ENCODE results near the gene LETM1.
"Not testable (repeated sequence)": the region's sequence is repeated elsewhere in the genome, so short reads cannot be mapped to it uniquely, and the experiment has no call there.

LETM1 gene

GRCh38 chr4:1851160-1851559 is 4.8 kb downstream of the LETM1 start:
- DNase-seq, result no peak

GRCh38 chr4:1850276-1850675 is 5.7 kb downstream of the LETM1 start:
- no peak for DNase-seq

- no peak for DNase-seq
Observed at GRCh38 chr4:1846580-1846979, 9.4 kb downstream of the LETM1 start.

GRCh38 chr4:1844618-1845017 is 11.3 kb downstream of the LETM1 start:
- not testable (repeated sequence) for DNase-seq

- DNase-seq, result no peak
Observed at GRCh38 chr4:1843852-1844251, 12.1 kb downstream of the LETM1 start.

GRCh38 chr4:1842993-1843448 is 12.9 kb downstream of the LETM1 start:
- no peak for DNase-seq

GRCh38 chr4:1842339-1842895 is 13.5 kb downstream of the LETM1 start:
- no peak for DNase-seq

- DNase-seq, result no peak
Observed at GRCh38 chr4:1841887-1842210, 14.1 kb downstream of the LETM1 start.

GRCh38 chr4:1841201-1841886 is 14.6 kb downstream of the LETM1 start:
- no peak for DNase-seq

GRCh38 chr4:1839282-1839681 is 16.7 kb downstream of the LETM1 start:
- no peak for DNase-seq

GRCh38 chr4:1837069-1837468 is 18.9 kb downstream of the LETM1 start:
- DNase-seq, result no peak

- DNase-seq, result no peak
Observed at GRCh38 chr4:1836650-1837049, 19.3 kb downstream of the LETM1 start.

- not testable (repeated sequence) for DNase-seq
Observed at GRCh38 chr4:1835836-1836235, 20.1 kb downstream of the LETM1 start.

- DNase-seq, result no peak
Observed at GRCh38 chr4:1834047-1834775, 21.7 kb downstream of the LETM1 start.

- DNase-seq, result no peak
Observed at GRCh38 chr4:1833307-1834046, 22.5 kb downstream of the LETM1 start.

GRCh38 chr4:1832690-1833089 is 23.3 kb downstream of the LETM1 start:
- no peak for DNase-seq

- no peak for DNase-seq
Observed at GRCh38 chr4:1831331-1831730, 24.6 kb downstream of the LETM1 start.

- no peak for DNase-seq
Observed at GRCh38 chr4:1830642-1831228, 25.2 kb downstream of the LETM1 start.

GRCh38 chr4:1830234-1830633 is 25.7 kb downstream of the LETM1 start:
- DNase-seq, result no peak

- DNase-seq, result no peak
Observed at GRCh38 chr4:1826531-1827350, 29.2 kb downstream of the LETM1 start.

- DNase-seq, result no peak
Observed at GRCh38 chr4:1825326-1825725, 30.6 kb downstream of the LETM1 start.

- DNase-seq, result no peak
Observed at GRCh38 chr4:1824746-1825145, 31.2 kb downstream of the LETM1 start.
